Hepatocyte (in vitro differentiated cells): ENCODE results near the gene IL36RN. TPM values are rescaled to one million over a fixed set of nuclear protein-coding genes. Genes with fewer than 3 reads are reported as not detected.

ENCODE experiments used
- DNase-seq: peaks from one replicate; pipeline ENCODE4 v3.0.0-alpha.2; 2016; ENCODE audit warnings: low spot score
- H2AFZ ChIP-seq: fragments of 200-600 bp; sonication (generic); 2 replicates; pipeline ENCODE4 v1.6.0; 2016; ENCODE audit warnings: antibody characterized with exemption, mild to moderate bottlenecking
- H3K27ac ChIP-seq: fragments of 200-600 bp; sonication (generic); 2 replicates; pipeline ENCODE4 v1.5.1; 2016; ENCODE audit warnings: mild to moderate bottlenecking
- H3K27me3 ChIP-seq: fragments of 200-600 bp; sonication (generic); 2 replicates; pipeline ENCODE4 v1.6.1; 2016
- H3K36me3 ChIP-seq: fragments of 200-600 bp; sonication (generic); replicated peaks from 2 replicates; pipeline ENCODE4 v1.5.1; 2016; ENCODE audit warnings: low read depth; ENCODE audit not compliant: insufficient read depth
- H3K4me1 ChIP-seq: fragments of 200-600 bp; sonication (generic); 2 replicates; pipeline ENCODE4 v1.5.1; 2016; ENCODE audit warnings: mild to moderate bottlenecking, moderate library complexity; ENCODE audit not compliant: insufficient read depth
- H3K4me2 ChIP-seq: fragments of 200-600 bp; sonication (generic); 2 replicates; pipeline ENCODE4 v1.6.0; 2016
- H3K4me3 ChIP-seq: fragments of 200-600 bp; sonication (generic); 2 replicates; pipeline ENCODE4 v1.5.1; 2016; ENCODE audit warnings: mild to moderate bottlenecking
- H3K79me2 ChIP-seq: fragments of 200-600 bp; sonication (generic); 2 replicates; pipeline ENCODE4 v1.6.0; 2017; ENCODE audit warnings: mild to moderate bottlenecking
- H3K9me2 ChIP-seq: fragments of 200-600 bp; sonication (generic); replicated peaks from 2 replicates; pipeline ENCODE4 v1.6.0; 2017; ENCODE audit warnings: mild to moderate bottlenecking; ENCODE audit not compliant: insufficient read depth
- H3K9me3 ChIP-seq: fragments of 200-600 bp; sonication (generic); 2 replicates; pipeline ENCODE4 v1.5.1; 2016; ENCODE audit warnings: low read depth, mild to moderate bottlenecking
- H4K20me1 ChIP-seq: fragments of 200-600 bp; sonication (generic); 2 replicates; pipeline ENCODE4 v1.6.0; 2016; ENCODE audit warnings: mild to moderate bottlenecking; ENCODE audit not compliant: insufficient read depth, poor library complexity, severe bottlenecking
- EZH2 ChIP-seq: fragments of 200-600 bp; sonication (generic); IDR thresholded peaks from 2 replicates; pipeline ENCODE4 v1.6.1; 2016; ENCODE audit warnings: antibody characterized with exemption, mild to moderate bottlenecking, borderline replicate concordance
- EZH2phosphoT487 ChIP-seq: fragments of 200-600 bp; sonication (generic); IDR thresholded peaks from one replicate; pipeline ENCODE4 v1.6.1; 2018; ENCODE audit warnings: antibody characterized with exemption, mild to moderate bottlenecking, low read depth, moderate library complexity; ENCODE audit not compliant: unreplicated experiment, severe bottlenecking
- WGBS: methylation state at CpG from one replicate; pipeline ENCODE4 v1.1.6; 2016; ENCODE audit warnings: low lambda C conversion rate; ENCODE audit errors: missing lambda C conversion rate; 5-methylcytosine and 5-hydroxymethylcytosine counted together
- polyA plus RNA-seq: library from polyadenylated mRNA; unstranded; fragments of >200 nt; fragmentation: Nextera tagmentation; extraction: Ambion mirVana; gene quantifications from 2 replicates; pipeline ENCODE4 v1.2.1, GENCODE V29; 2016
- total RNA-seq: library from RNA; depleted of rRNA; stranded (reverse); fragments of >200 nt; gene quantifications from 2 replicates; pipeline ENCODE4 v1.2.3, GENCODE V29; 2014
- TF ChIP-seq, protein P1 (sequence below): fragments of 200-600 bp; sonication (generic); IDR thresholded peaks from 2 replicates; pipeline ENCODE4 v1.5.1; 2016; ENCODE audit warnings: antibody characterized with exemption, mild to moderate bottlenecking; ENCODE audit not compliant: poor library complexity

Gene IL36RN
- total and polyA plus RNA-seq, 2 experiments from 2014 or later, result 0.23 to 0.63 TPM

GRCh38 chr2:113098041-113098440 is 39.0 kb downstream of the IL36RN start:
- no peak overlapping the region for H3K4me3 ChIP-seq
- DNase-seq, result no peak
- no peak overlapping the region for H2AFZ ChIP-seq
- H4K20me1 ChIP-seq, result no peaks in the 10 kb centered on the region
- H3K4me1 ChIP-seq, result no peaks in the 10 kb centered on the region
- no peaks in the 10 kb centered on the region for H3K36me3 ChIP-seq
- no peak overlapping the region for H3K4me2 ChIP-seq
- no peaks in the 10 kb centered on the region for H3K79me2 ChIP-seq
- TF ChIP-seq, protein P1, sequence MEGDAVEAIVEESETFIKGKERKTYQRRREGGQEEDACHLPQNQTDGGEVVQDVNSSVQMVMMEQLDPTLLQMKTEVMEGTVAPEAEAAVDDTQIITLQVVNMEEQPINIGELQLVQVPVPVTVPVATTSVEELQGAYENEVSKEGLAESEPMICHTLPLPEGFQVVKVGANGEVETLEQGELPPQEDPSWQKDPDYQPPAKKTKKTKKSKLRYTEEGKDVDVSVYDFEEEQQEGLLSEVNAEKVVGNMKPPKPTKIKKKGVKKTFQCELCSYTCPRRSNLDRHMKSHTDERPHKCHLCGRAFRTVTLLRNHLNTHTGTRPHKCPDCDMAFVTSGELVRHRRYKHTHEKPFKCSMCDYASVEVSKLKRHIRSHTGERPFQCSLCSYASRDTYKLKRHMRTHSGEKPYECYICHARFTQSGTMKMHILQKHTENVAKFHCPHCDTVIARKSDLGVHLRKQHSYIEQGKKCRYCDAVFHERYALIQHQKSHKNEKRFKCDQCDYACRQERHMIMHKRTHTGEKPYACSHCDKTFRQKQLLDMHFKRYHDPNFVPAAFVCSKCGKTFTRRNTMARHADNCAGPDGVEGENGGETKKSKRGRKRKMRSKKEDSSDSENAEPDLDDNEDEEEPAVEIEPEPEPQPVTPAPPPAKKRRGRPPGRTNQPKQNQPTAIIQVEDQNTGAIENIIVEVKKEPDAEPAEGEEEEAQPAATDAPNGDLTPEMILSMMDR, result no peak
- TF ChIP-seq EZH2phosphoT487 (no peak), EZH2 (no peak)
- no peaks in the 10 kb centered on the region for H3K27me3 ChIP-seq
- no peaks in the 10 kb centered on the region for H3K9me2 ChIP-seq
- 97% methylated on average over 4 of the region's 4 CpGs for WGBS
- no peaks in the 10 kb centered on the region for H3K9me3 ChIP-seq
- no peak overlapping the region for H3K27ac ChIP-seq

- TF ChIP-seq, protein P1, result no peak
- TF ChIP-seq EZH2phosphoT487 (no peak), EZH2 (no peak)
- no peaks in the 10 kb centered on the region for H3K27me3 ChIP-seq
- no peaks in the 10 kb centered on the region for H4K20me1 ChIP-seq
- no peak overlapping the region for H3K27ac ChIP-seq
- no peak overlapping the region for H2AFZ ChIP-seq
- no peaks in the 10 kb centered on the region for H3K9me3 ChIP-seq
- 97% methylated on average over 6 of the region's 6 CpGs for WGBS
- H3K4me2 ChIP-seq, result no peak overlapping the region
- H3K9me2 ChIP-seq, result no peaks in the 10 kb centered on the region
- no peak for DNase-seq
- H3K36me3 ChIP-seq, result no peaks in the 10 kb centered on the region
- no peak overlapping the region for H3K4me3 ChIP-seq
- no peaks in the 10 kb centered on the region for H3K79me2 ChIP-seq
- no peaks in the 10 kb centered on the region for H3K4me1 ChIP-seq
Observed at GRCh38 chr2:113098532-113098931, 39.5 kb downstream of the IL36RN start.

GRCh38 chr2:113102133-113102532 is 43.1 kb downstream of the IL36RN start:
- Histone ChIP-seq H3K27ac (no peak overlapping the region), H2AFZ (no peak overlapping the region), H3K36me3 (no peaks in the 10 kb centered on the region), H3K4me3 (no peak overlapping the region), H3K79me2 (no peaks in the 10 kb centered on the region), H3K4me2 (no peak overlapping the region), H4K20me1 (no peaks in the 10 kb centered on the region), H3K27me3 (no peaks in the 10 kb centered on the region), H3K4me1 (no peaks in the 10 kb centered on the region), H3K9me2 (no peaks in the 10 kb centered on the region), H3K9me3 (no peaks in the 10 kb centered on the region)
- no peak for DNase-seq
- TF ChIP-seq EZH2phosphoT487 (no peak), EZH2 (no peak)
- TF ChIP-seq, protein P1, result no peak
- WGBS, result 95% methylated on average over 2 of the region's 2 CpGs

- TF ChIP-seq, protein P1, result no peak
- no peak for TF ChIP-seq EZH2phosphoT487
- TF ChIP-seq EZH2, result no peak
- H3K79me2 ChIP-seq, result no peaks in the 10 kb centered on the region
- H3K9me3 ChIP-seq, result no peaks in the 10 kb centered on the region
- H3K9me2 ChIP-seq, result no peaks in the 10 kb centered on the region
- H3K4me1 ChIP-seq, result no peaks in the 10 kb centered on the region
- H3K36me3 ChIP-seq, result no peaks in the 10 kb centered on the region
- H3K4me3 ChIP-seq, result no peak overlapping the region
- H4K20me1 ChIP-seq, result no peaks in the 10 kb centered on the region
- H3K4me2 ChIP-seq, result no peak overlapping the region
- H3K27ac ChIP-seq, result no peak overlapping the region
- WGBS, result 85% methylated on average over 4 of the region's 4 CpGs
- no peak for DNase-seq
- H2AFZ ChIP-seq, result no peak overlapping the region
- no peaks in the 10 kb centered on the region for H3K27me3 ChIP-seq
Observed at GRCh38 chr2:113103277-113103676, 44.3 kb downstream of the IL36RN start.
